Measurements from ENCODE around the gene ELAPOR1. TPM values are rescaled to one million over a fixed set of nuclear protein-coding genes. Genes with fewer than 3 reads are reported as not detected.

Gene ELAPOR1
- total and polyA plus RNA-seq, 2 of the 4 experiments (the other 2 are of a cell fraction), result 0.54 to 1.6 TPM

- Histone ChIP-seq H2AFZ (replicated peaks; ENCODE audit: low read length, poor library complexity) (no peak overlapping the region), H4K91ac (ENCODE audit: insufficient read depth, low read depth, low read length) (no peak overlapping the region), H2BK15ac (ENCODE audit: low read depth, low read length) (no peak overlapping the region), H3K9me1 (ENCODE audit: insufficient read depth, low read length) (no peaks in the 10 kb centered on the region), H2BK5ac (ENCODE audit: low read depth, low read length, poor library complexity, severe bottlenecking) (no peak overlapping the region), H3K4me1 (ENCODE audit: control insufficient read depth, insufficient read depth, low read length) (no peaks in the 10 kb centered on the region), H3K4me2 (ENCODE audit: low read depth, low read length) (no peak overlapping the region), H3K23ac (ENCODE audit: low read depth, low read length) (no peak overlapping the region), H3K9me3 (ENCODE audit: control insufficient read depth, insufficient read depth, low read length) (no peaks in the 10 kb centered on the region), H2AK9ac (replicated peaks; ENCODE audit: low read depth, low read length, poor library complexity) (no peak overlapping the region), H3K4me3 (ENCODE audit: insufficient read depth, low read depth, low read length) (no peak overlapping the region), H3K27me3 (ENCODE audit: control insufficient read depth, insufficient read depth, low read length) (peaks cover 5% of the 10 kb centered on the region; the same call in 1 of the 2 replicates), H2BK20ac (ENCODE audit: low read depth, low read length) (no peak overlapping the region), H3K9ac (ENCODE audit: low read depth, low read length) (no peak overlapping the region), H3K18ac (ENCODE audit: low read depth, low read length) (no peak overlapping the region), H3K56ac (ENCODE audit: extremely low read depth, insufficient read depth, low read length) (no peak overlapping the region), H2AK5ac (ENCODE audit: low read depth, low read length) (no peak overlapping the region), H3K27ac (ENCODE audit: insufficient read depth, low read length) (no peak overlapping the region), H3K4ac (ENCODE audit: low read depth, low read length) (no peak overlapping the region), H2BK120ac (ENCODE audit: low read depth, low read length) (no peak overlapping the region), H4K8ac (ENCODE audit: low read depth in 2 of 2, low read length in 2 of 2) (no peak overlapping the region), H4K20me1 (ENCODE audit: insufficient read depth, low read length) (no peaks in the 10 kb centered on the region), H3K14ac (replicated peaks; ENCODE audit: low read depth, low read length) (no peak overlapping the region), H4K5ac (ENCODE audit: low read depth, low read length) (no peak overlapping the region), H3K79me1 (ENCODE audit: low read depth in 1 of 2, low read length in 2 of 2) (no peaks in the 10 kb centered on the region), H3K36me3 (ENCODE audit: control insufficient read depth, insufficient read depth, low read length) (no peaks in the 10 kb centered on the region)
- intact Hi-C loops (cut with micrococcal nuclease) (no loop called here), in situ Hi-C loops (cut with MboI; ENCODE audit: low sequenced_read_pairs) (no loop called here), dilution Hi-C loops (cut with HindIII; ENCODE audit: low sequenced_read_pairs, unreplicated experiment) (no loop called here)
- WGBS, 2 experiments (ENCODE audit: extremely low coverage in 2 of 2, insufficient read length in 1 of 2), result no CpG with 5 or more reads among the region's 5 CpGs
- no peak for ATAC-seq (ENCODE audit: low read depth)
- TF ChIP-seq CEBPB (IDR thresholded peaks at IDR 0.05; ENCODE audit: low read depth, low read length) (no peak), SMC3 (IDR thresholded peaks at IDR 0.05; ENCODE audit: low read depth, low read length) (no peak), RCOR1 (IDR thresholded peaks at IDR 0.05; ENCODE audit: insufficient replicate concordance, low read length) (no peak), CTCF (conservative IDR thresholded peaks at IDR 0.05; ENCODE audit: low read depth, low read length) (no peak), MAFK (IDR thresholded peaks at IDR 0.05; ENCODE audit: low read depth, low read length) (no peak), POLR2A (IDR thresholded peaks at IDR 0.05; ENCODE audit: low read depth, low read length) (no peak), NFE2L2 (IDR thresholded peaks at IDR 0.05; ENCODE audit: low read depth, low read length) (no peak), CHD1 (IDR thresholded peaks at IDR 0.05; ENCODE audit: low read depth, low read length) (no peak), USF2 (IDR thresholded peaks at IDR 0.05; ENCODE audit: low read depth, low read length) (no peak), RAD21 (IDR thresholded peaks at IDR 0.05; ENCODE audit: low read length) (no peak), MAZ (IDR thresholded peaks at IDR 0.05; ENCODE audit: borderline replicate concordance, low read depth, low read length) (no peak), FOS (IDR thresholded peaks at IDR 0.05; ENCODE audit: low read depth, low read length) (no peak), ELK1 (IDR thresholded peaks at IDR 0.05; ENCODE audit: borderline replicate concordance, low read depth, low read length) (no peak), BHLHE40 (IDR thresholded peaks at IDR 0.05; ENCODE audit: low read depth, low read length) (no peak), MXI1 (IDR thresholded peaks at IDR 0.05; ENCODE audit: borderline replicate concordance, low read depth, low read length) (no peak), RFX5 (IDR thresholded peaks at IDR 0.05; ENCODE audit: low read depth, low read length) (no peak)
- ChIA-PET POLR2A (ENCODE audit: unreplicated experiment) (no interaction called here), CTCF (no interaction called here)
- no peak for DNase-seq
- BruUV-seq (replicated peaks), result no TSS peak
Observed at GRCh38 chr1:109120356-109120755, 6.4 kb downstream of the ELAPOR1 start.

Data from IMR-90 (cell line).